ENCODE measurements around the gene SLC17A2. TPM values are rescaled to one million over a fixed set of nuclear protein-coding genes. Genes with fewer than 3 reads are reported as not detected.
"Not testable (repeated sequence)": the region's sequence is repeated elsewhere in the genome, so short reads cannot be mapped to it uniquely, and the experiment has no call there.

SLC17A2 gene
- total and polyA plus RNA-seq, 12 donors, result not detected

- Histone ChIP-seq H3K9me3 (replicated peaks in 1 of 3) (no peaks in the 10 kb centered on the region), H3K27me3 (peaks cover 3% of the 10 kb centered on the region), H3K27ac (no peak overlapping the region), H3K4me3 (no peak overlapping the region), H3K4me1 (replicated peaks in 1 of 2) (no peaks in the 10 kb centered on the region), H3K36me3 (replicated peaks in 1 of 2) (no peaks in the 10 kb centered on the region)
- TF ChIP-seq CTCF (IDR thresholded peaks at IDR 0.05), result no peak
- no peak for TF ChIP-seq POLR2A (IDR thresholded peaks at IDR 0.05)
- intact Hi-C loops (cut with DNase I), result no loop called here
- no peak for DNase-seq
- 70 to 79% (median 76%) methylated on average over 7 of the region's 7 CpGs for WGBS, 4 donors
These were observed 21.0 kb upstream of the SLC17A2 start for GRCh38 chr6:25951296-25952032.

- intact Hi-C loops (cut with DNase I), result no loop called here
- Histone ChIP-seq H3K4me1 (replicated peaks in 1 of 2) (no peaks in the 10 kb centered on the region), H3K27ac (no peak overlapping the region), H3K36me3 (replicated peaks in 1 of 2) (no peaks in the 10 kb centered on the region), H3K27me3 (peaks cover 3% of the 10 kb centered on the region), H3K9me3 (replicated peaks in 1 of 3) (no peaks in the 10 kb centered on the region), H3K4me3 (no peak overlapping the region)
- TF ChIP-seq POLR2A (IDR thresholded peaks at IDR 0.05), result no peak
- no peak for TF ChIP-seq CTCF (IDR thresholded peaks at IDR 0.05)
- DNase-seq, result no peak
- 71 to 76% (median 72%) methylated on average over 4 of the region's 4 CpGs for WGBS, 4 donors
These were observed 19.8 kb upstream of the SLC17A2 start for GRCh38 chr6:25950297-25950696.

GRCh38 chr6:25949695-25950094 lies 19.2 kb upstream of the SLC17A2 start:
- H3K36me3 ChIP-seq (replicated peaks in 1 of 2), result no peaks in the 10 kb centered on the region
- TF ChIP-seq CTCF (IDR thresholded peaks at IDR 0.05) (no peak), POLR2A (IDR thresholded peaks at IDR 0.05) (no peak)
- no peaks in the 10 kb centered on the region for H3K4me1 ChIP-seq (replicated peaks in 1 of 2)
- intact Hi-C loops (cut with DNase I), result no loop called here
- no peak for DNase-seq
- WGBS, 4 donors, result 72 to 87% (median 85%) methylated on average over 1 of the region's 1 CpG
- no peaks in the 10 kb centered on the region for H3K9me3 ChIP-seq (replicated peaks in 1 of 3)
- no peak overlapping the region for H3K27ac ChIP-seq
- H3K27me3 ChIP-seq, result peaks cover 3% of the 10 kb centered on the region
- H3K4me3 ChIP-seq, result no peak overlapping the region

- H3K27ac ChIP-seq; DNase-seq; H3K4me3 ChIP-seq; intact Hi-C loops (cut with DNase I); H3K9me3 ChIP-seq (replicated peaks in 1 of 3); H3K4me1 ChIP-seq (replicated peaks in 1 of 2); H3K27me3 ChIP-seq; H3K36me3 ChIP-seq (replicated peaks in 1 of 2): not testable (repeated sequence)
- WGBS, 4 donors, result 86 to 90% (median 89%) methylated on average over 3 of the region's 3 CpGs
These were observed 17.0 kb upstream of the SLC17A2 start for GRCh38 chr6:25947492-25947891.

- H3K27me3 ChIP-seq, result no peaks in the 10 kb centered on the region
- H3K9me3 ChIP-seq (replicated peaks in 1 of 3), result no peaks in the 10 kb centered on the region
- 85 to 90% (median 88%) methylated on average over 2 of the region's 2 CpGs for WGBS, 4 donors
- H3K36me3 ChIP-seq (replicated peaks in 1 of 2), result no peaks in the 10 kb centered on the region
- DNase-seq, result no peak
- TF ChIP-seq POLR2A (IDR thresholded peaks at IDR 0.05) (no peak), CTCF (IDR thresholded peaks at IDR 0.05) (no peak)
- H3K27ac ChIP-seq, result no peak overlapping the region
- intact Hi-C loops (cut with DNase I), result no loop called here
- H3K4me1 ChIP-seq (replicated peaks in 1 of 2), result no peaks in the 10 kb centered on the region
- no peak overlapping the region for H3K4me3 ChIP-seq
These were observed 16.1 kb upstream of the SLC17A2 start for GRCh38 chr6:25946631-25947030.

GRCh38 chr6:25945738-25946137 lies 15.2 kb upstream of the SLC17A2 start:
- intact Hi-C loops (cut with DNase I), result not testable (repeated sequence)

More at GRCh38 chr6:25945738-25946137, 15.2 kb upstream of the SLC17A2 start:
- not testable (repeated sequence) for H3K4me3 ChIP-seq; H3K36me3 ChIP-seq (replicated peaks in 1 of 2); H3K9me3 ChIP-seq (replicated peaks in 1 of 3); H3K27me3 ChIP-seq; H3K4me1 ChIP-seq (replicated peaks in 1 of 2); H3K27ac ChIP-seq; DNase-seq
- 71 to 86% (median 75%) methylated on average over 3 of the region's 3 CpGs for WGBS, 4 donors
